Liver (tissue), 9 donors: ENCODE data around the gene ARRDC1. TPM values are rescaled to one million over a fixed set of nuclear protein-coding genes. Genes with fewer than 3 reads are reported as not detected.
"Not testable (repeated sequence)": the region's sequence is repeated elsewhere in the genome, so short reads cannot be mapped to it uniquely, and the experiment has no call there.

Source experiments
- DNase-seq: peaks from one replicate; pipeline ENCODE4 v3.0.0-alpha.2; 2017; ENCODE audit warnings: low spot score
- H3K27ac ChIP-seq, 2 donors: one replicate each; pipeline ENCODE4 v1.7.0; 2013; ENCODE audit warnings: inconsistent platforms in 2 of 2, low read length in 2 of 2, control low read depth in 1 of 2, low read depth in 1 of 2, mild to moderate bottlenecking in 1 of 2
- H3K27me3 ChIP-seq, 4 donors: one replicate each; pipeline versions ENCODE4 v1.6.1 to v1.7.0; 2013; ENCODE audit warnings: low read length in 3 of 4, inconsistent platforms in 1 of 4, mild to moderate bottlenecking in 1 of 4, moderate library complexity in 1 of 4; ENCODE audit not compliant: control insufficient read depth in 4 of 4, insufficient read depth in 4 of 4
- H3K36me3 ChIP-seq, 4 donors: one replicate each; pipeline versions ENCODE4 v1.6.1 to v1.7.0; 2013; ENCODE audit warnings: low read length in 3 of 4, mild to moderate bottlenecking in 3 of 4, low read depth in 1 of 4, moderate library complexity in 1 of 4; ENCODE audit not compliant: control insufficient read depth in 4 of 4, insufficient read depth in 3 of 4
- H3K4me1 ChIP-seq, 4 donors: one replicate each; pipeline versions ENCODE4 v1.6.1 to v1.7.0; 2013; ENCODE audit warnings: low read length in 3 of 4, mild to moderate bottlenecking in 3 of 4, moderate library complexity in 1 of 4; ENCODE audit not compliant: control insufficient read depth in 4 of 4, insufficient read depth in 4 of 4
- H3K4me3 ChIP-seq, 3 donors: one replicate each; pipeline versions ENCODE4 v1.6.1 to v1.7.0; 2013; ENCODE audit warnings: low read length in 3 of 3, control low read depth in 1 of 3, low read depth in 1 of 3, mild to moderate bottlenecking in 1 of 3
- H3K9ac ChIP-seq, 2 donors: one replicate each; pipeline ENCODE4 v1.7.0; 2013; ENCODE audit warnings: low read length in 2 of 2, mild to moderate bottlenecking in 2 of 2, moderate library complexity in 2 of 2, control low read depth in 1 of 2, low read depth in 1 of 2
- H3K9me3 ChIP-seq, 4 donors: one replicate each; pipeline versions ENCODE4 v1.6.1 to v1.7.0; 2013; ENCODE audit warnings: low read length in 3 of 4; ENCODE audit not compliant: control insufficient read depth in 4 of 4
- ATF3 ChIP-seq: IDR thresholded peaks from 2 replicates; pipeline ENCODE4 v1.6.1; 2016; ENCODE audit warnings: antibody characterized with exemption
- CTCF ChIP-seq: fragments of 150-350 bp; IDR thresholded peaks from 2 replicates; pipeline ENCODE4 v1.5.1; 2017; ENCODE audit warnings: improper control_type of control experiment, low read depth, low read length; ENCODE audit not compliant: missing input control
- EGR1 ChIP-seq, 2 donors: IDR thresholded peaks; 2 replicates each; pipeline ENCODE4 v1.6.1; 2016 to 2018; ENCODE audit warnings: antibody characterized with exemption in 2 of 2, low read depth in 2 of 2
- FOXA1 ChIP-seq: IDR thresholded peaks from 2 replicates; pipeline ENCODE4 v1.6.1; 2016; ENCODE audit warnings: antibody characterized with exemption
- FOXA2 ChIP-seq: IDR thresholded peaks from 2 replicates; pipeline ENCODE4 v1.6.1; 2016; ENCODE audit warnings: antibody characterized with exemption
- GABPA ChIP-seq, 2 donors: IDR thresholded peaks in 1 of 2; conservative IDR thresholded peaks in 1 of 2; 2 replicates each; pipeline ENCODE4 v1.6.1; 2016; ENCODE audit warnings: antibody characterized with exemption in 2 of 2, mild to moderate bottlenecking in 1 of 2, moderate library complexity in 1 of 2
- HNF4A ChIP-seq, 2 donors: conservative IDR thresholded peaks; 2 replicates each; pipeline ENCODE4 v1.6.1; 2016; ENCODE audit warnings: antibody characterized with exemption in 2 of 2, mild to moderate bottlenecking in 2 of 2
- HNF4G ChIP-seq: IDR thresholded peaks from 2 replicates; pipeline ENCODE4 v1.6.1; 2016; ENCODE audit warnings: antibody characterized with exemption
- JUND ChIP-seq, 2 donors: IDR thresholded peaks; 2 replicates each; pipeline ENCODE4 v1.6.1; 2016; ENCODE audit warnings: antibody characterized with exemption in 2 of 2
- MAX ChIP-seq: IDR thresholded peaks from 2 replicates; pipeline ENCODE4 v1.6.1; 2016; ENCODE audit warnings: antibody characterized with exemption
- NR2F2 ChIP-seq: IDR thresholded peaks from 2 replicates; pipeline ENCODE4 v1.6.1; 2016; ENCODE audit warnings: antibody characterized with exemption
- RAD21 ChIP-seq, 2 donors: IDR thresholded peaks; 2 replicates each; pipeline ENCODE4 v1.6.1; 2016; ENCODE audit warnings: antibody characterized with exemption in 2 of 2, mild to moderate bottlenecking in 2 of 2
- REST ChIP-seq: IDR thresholded peaks from 2 replicates; pipeline ENCODE4 v1.6.1; 2016; ENCODE audit warnings: antibody characterized with exemption, mild to moderate bottlenecking
- RXRA ChIP-seq, 2 donors: IDR thresholded peaks; 2 replicates each; pipeline ENCODE4 v1.6.1; 2017 to 2018; ENCODE audit warnings: antibody characterized with exemption in 2 of 2, mild to moderate bottlenecking in 1 of 2
- SP1 ChIP-seq: IDR thresholded peaks from 2 replicates; pipeline ENCODE4 v1.6.1; 2018; ENCODE audit warnings: antibody characterized with exemption, mild to moderate bottlenecking
- TAF1 ChIP-seq: conservative IDR thresholded peaks from 2 replicates; pipeline ENCODE4 v1.6.1; 2016; ENCODE audit warnings: antibody characterized with exemption, mild to moderate bottlenecking
- YY1 ChIP-seq: IDR thresholded peaks from 2 replicates; pipeline ENCODE4 v1.6.1; 2016; ENCODE audit warnings: antibody characterized with exemption, mild to moderate bottlenecking
- ZBTB33 ChIP-seq: IDR thresholded peaks from 2 replicates; pipeline ENCODE4 v1.6.1; 2016; ENCODE audit warnings: antibody characterized with exemption
- WGBS: extraction: QIAGEN DNeasy Blood & Tissue Kit; methylation state at CpG from one replicate; pipeline ENCODE4 v1.1.7; 2013; 5-methylcytosine and 5-hydroxymethylcytosine counted together
- polyA plus RNA-seq, 2 donors: library from polyadenylated mRNA; stranded (reverse) in 1 of 2; unstranded in 1 of 2; fragments of 200-250 nt in 1 of 2; fragments of >200 nt in 1 of 2; fragmentation: Nextera tagmentation in 1 of 2; extraction: Ambion mirVana in 1 of 2; gene quantifications; one replicate each; pipeline versions ENCODE4 v1.2.1 to v1.2.3, GENCODE V29; 2013 to 2015
- total RNA-seq, 2 donors: library from RNA; depleted of rRNA; stranded (reverse); fragments of >200 nt; gene quantifications; one replicate each; pipeline ENCODE4 v1.2.3, GENCODE V29; 2014
- donor health status: healthy.
- donor health status: healthy.
- donor health status: healthy.
- donor health status: healthy.
- donor health status: healthy.

ARRDC1 gene
- total and polyA plus RNA-seq, 4 donors, result 9.8 to 31.6 (median 23.4) TPM

GRCh38 chr9:137621131-137621757 lies 15.8 kb downstream of the ARRDC1 start:
- no peak overlapping the region for H3K4me3 ChIP-seq
- peak overlapping the region in 1 of 2 donors; percentile 21 for H3K9ac ChIP-seq
- H3K9me3 ChIP-seq, result no peaks in the 10 kb centered on the region
- H3K4me1 ChIP-seq, result peaks cover 8 to 36% (median 31%) of the 10 kb centered on the region in 4 donors
- DNase-seq, result no peak
- H3K36me3 ChIP-seq, result peaks cover 0 to 3% (median 0%) of the 10 kb centered on the region in 4 donors
- no peaks in the 10 kb centered on the region for H3K27me3 ChIP-seq
- no peak overlapping the region for H3K27ac ChIP-seq
- 63% methylated on average over 6 of the region's 6 CpGs for WGBS
- TF ChIP-seq CTCF (peak; percentile 30), HNF4A (conservative IDR thresholded peaks at IDR 0.05) (peak; percentile 13 to 18), FOXA1 (no peak)

- 86% methylated on average over 8 of the region's 8 CpGs for WGBS
- peaks cover 8 to 30% (median 27%) of the 10 kb centered on the region in 4 donors for H3K4me1 ChIP-seq
- not testable (repeated sequence) for H3K27me3 ChIP-seq, H3K4me3 ChIP-seq, H3K27ac ChIP-seq, H3K9me3 ChIP-seq, H3K36me3 ChIP-seq, H3K9ac ChIP-seq, DNase-seq
Observed at GRCh38 chr9:137622211-137622610, 16.7 kb downstream of the ARRDC1 start.

GRCh38 chr9:137626464-137626863 lies 21.0 kb downstream of the ARRDC1 start:
- H3K27ac ChIP-seq, result no peak overlapping the region

More at GRCh38 chr9:137626464-137626863, 21.0 kb downstream of the ARRDC1 start:
- H3K4me1 ChIP-seq, result peaks cover 2 to 26% (median 20%) of the 10 kb centered on the region in 4 donors
- H3K4me3 ChIP-seq, result no peak overlapping the region
- WGBS, result 81% methylated on average over 4 of the region's 4 CpGs
- no peaks in the 10 kb centered on the region for H3K9me3 ChIP-seq
- TF ChIP-seq REST (no peak), RXRA (IDR thresholded peaks at IDR 0.05) (no peak), MAX (no peak), GABPA (IDR thresholded peaks at IDR 0.05 in 1 of 2, conservative IDR thresholded peaks at IDR 0.05 in 1 of 2) (no peak), SP1 (no peak), HNF4G (no peak), EGR1 (IDR thresholded peaks at IDR 0.05; ENCODE audit: low read depth in 2 of 2) (no peak), NR2F2 (no peak), FOXA1 (no peak), HNF4A (conservative IDR thresholded peaks at IDR 0.05) (no peak), FOXA2 (no peak), JUND (IDR thresholded peaks at IDR 0.05) (no peak), CTCF (no peak), ATF3 (no peak), RAD21 (IDR thresholded peaks at IDR 0.05) (no peak), ZBTB33 (no peak), TAF1 (no peak), YY1 (no peak)
- H3K27me3 ChIP-seq, result no peaks in the 10 kb centered on the region
- H3K36me3 ChIP-seq, result no peaks in the 10 kb centered on the region
- no peak overlapping the region for H3K9ac ChIP-seq
- DNase-seq, result no peak
